GM19452 (cell line): ENCODE results near the gene PLK5.
"Not testable (repeated sequence)": the region's sequence is repeated elsewhere in the genome, so short reads cannot be mapped to it uniquely, and the experiment has no call there.

Experiments
- ATAC-seq: cut with Tn5 transposase; IDR thresholded peaks from one replicate; pipeline ENCODE4 v1.9.1; 2021; ENCODE audit not compliant: unreplicated experiment

The PLK5 gene

GRCh38 chr19:1524972-1525325 is 1.1 kb downstream of the PLK5 start:
- no peak for ATAC-seq

- no peak for ATAC-seq
These were observed 1.5 kb downstream of the PLK5 start for GRCh38 chr19:1525343-1525742.

- no peak for ATAC-seq
These were observed 2.3 kb downstream of the PLK5 start for GRCh38 chr19:1526066-1526778.

- ATAC-seq = no peak
These were observed 3.2 kb downstream of the PLK5 start for GRCh38 chr19:1526979-1527649.

DNA sequence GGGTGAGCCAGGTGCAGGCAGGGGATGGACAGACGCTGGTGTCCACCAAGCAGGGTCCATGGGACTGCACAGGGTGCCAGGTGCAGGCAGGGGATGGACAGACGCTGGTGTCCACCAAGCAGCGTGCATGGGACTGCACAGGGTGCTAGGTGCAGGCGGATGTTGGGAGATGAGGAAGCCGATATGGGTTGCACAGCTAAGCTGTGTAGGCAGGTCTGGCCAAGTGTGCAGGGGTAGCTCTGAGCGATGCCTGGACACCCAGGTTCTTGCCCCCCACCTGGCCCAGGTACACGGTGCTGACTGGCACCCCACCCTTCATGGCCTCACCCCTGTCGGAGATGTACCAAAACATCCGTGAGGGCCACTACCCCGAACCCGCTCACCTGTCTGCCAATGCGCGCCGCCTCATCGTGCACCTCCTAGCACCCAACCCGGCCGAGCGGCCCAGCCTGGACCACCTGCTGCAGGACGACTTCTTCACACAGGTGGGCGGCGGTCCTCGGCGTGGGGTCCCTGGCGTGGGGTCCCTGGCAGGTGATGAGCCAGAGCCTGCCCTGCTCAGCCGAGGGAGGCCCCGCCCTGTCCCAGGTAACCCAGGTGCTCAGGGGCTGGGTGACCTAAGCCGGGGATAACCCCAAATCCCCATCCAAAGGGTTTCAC is 3.9 kb downstream of the PLK5 start:
- no peak for ATAC-seq

DNA sequence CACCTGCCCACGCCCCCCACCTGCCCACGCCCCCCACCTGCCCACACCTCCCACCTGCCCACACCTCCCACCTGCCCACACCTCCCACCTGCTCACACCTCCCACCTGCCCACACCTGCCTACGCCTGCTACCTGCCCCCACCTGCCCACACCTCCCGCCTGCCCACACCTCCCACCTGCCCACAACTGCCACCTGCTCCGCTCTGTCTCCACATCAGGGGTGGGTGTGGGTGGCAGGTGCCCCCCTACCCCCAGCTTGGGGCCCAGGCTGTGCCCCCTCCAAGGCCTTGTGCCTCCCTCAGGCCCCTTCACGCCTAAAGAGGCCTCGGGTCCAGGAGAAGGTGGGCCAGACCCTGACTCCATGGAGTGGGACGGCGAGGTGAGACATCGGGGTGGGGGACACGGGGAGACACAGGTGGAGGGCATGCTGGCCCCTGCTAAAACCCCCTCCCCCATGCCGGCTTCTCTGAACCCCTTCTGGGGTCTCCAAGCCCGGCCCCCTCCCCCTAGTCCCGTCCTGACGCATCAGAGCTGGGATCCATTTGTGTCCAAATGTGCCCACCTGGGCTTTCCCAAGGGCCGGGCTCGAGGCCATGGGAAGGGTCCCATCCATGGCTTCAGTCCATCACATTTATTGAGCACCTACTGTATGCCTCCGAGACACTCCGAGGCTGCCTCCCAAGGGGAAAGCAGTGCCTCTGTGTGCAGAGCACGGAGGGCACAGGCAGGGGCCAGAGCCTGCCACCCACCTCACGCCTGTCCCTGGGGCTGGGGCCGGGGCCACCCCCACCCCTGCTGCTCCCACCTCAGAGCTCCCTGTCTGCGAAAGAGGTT is 4.9 kb downstream of the PLK5 start:
- ATAC-seq = no peak

GRCh38 chr19:1529430-1529816 is 5.5 kb downstream of the PLK5 start:
- ATAC-seq = no peak

DNA sequence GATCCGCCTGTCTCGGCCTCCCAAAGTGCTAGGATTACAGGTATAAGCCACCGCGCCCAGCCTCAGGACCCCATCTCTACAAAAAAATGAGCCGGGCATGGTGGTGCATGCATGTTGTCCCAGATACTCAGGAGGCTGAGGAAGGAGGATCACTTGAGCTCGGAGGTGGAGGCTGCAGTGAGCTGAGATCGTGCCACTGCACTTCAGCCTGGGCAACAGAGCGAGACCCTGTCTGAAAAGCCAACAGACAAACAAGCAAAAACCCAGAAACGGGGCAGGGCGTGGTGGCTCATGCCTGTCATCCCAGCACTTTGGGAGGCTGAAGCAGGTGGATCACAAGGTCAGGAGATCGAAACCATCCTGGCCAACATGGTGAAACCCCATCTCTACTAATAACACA is 7.0 kb downstream of the PLK5 start:
- not testable (repeated sequence) for ATAC-seq

- ATAC-seq = no peak
These were observed 7.7 kb downstream of the PLK5 start for GRCh38 chr19:1531587-1531986.

GRCh38 chr19:1532003-1532402 is 8.1 kb downstream of the PLK5 start:
- ATAC-seq = no peak

DNA sequence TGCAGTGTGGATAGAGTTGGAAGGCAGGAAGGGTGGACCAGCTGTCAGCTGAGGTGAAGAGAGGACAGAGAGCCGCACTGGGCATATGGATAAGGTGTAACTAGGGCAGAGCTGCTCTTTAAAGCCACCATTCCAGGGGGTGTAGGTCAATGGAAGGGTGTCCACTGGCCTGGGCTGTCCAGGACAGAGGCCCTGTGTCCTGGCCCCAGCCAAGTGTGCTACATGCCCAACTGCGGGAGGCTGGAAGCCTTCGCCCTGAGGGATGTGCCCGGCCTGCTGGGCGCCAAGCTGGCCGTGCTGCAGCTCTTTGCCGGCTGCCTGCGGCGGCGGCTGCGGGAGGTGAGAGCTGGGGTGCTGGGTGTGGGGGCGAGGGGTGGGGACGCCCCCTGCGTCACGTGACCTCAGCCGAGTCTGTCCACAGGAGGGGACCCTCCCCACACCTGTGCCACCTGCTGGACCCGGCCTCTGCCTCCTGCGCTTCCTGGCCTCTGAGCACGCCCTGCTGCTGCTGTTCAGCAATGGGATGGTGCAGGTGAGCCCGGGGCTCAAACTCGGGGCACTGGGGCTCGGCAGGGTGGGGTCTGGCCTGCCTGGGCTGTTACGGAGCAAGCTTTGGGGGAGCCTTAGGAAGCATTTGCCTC is 9.8 kb downstream of the PLK5 start:
- ATAC-seq = no peak

GRCh38 chr19:1534972-1535371 is 11.1 kb downstream of the PLK5 start:
- no peak for ATAC-seq

DNA sequence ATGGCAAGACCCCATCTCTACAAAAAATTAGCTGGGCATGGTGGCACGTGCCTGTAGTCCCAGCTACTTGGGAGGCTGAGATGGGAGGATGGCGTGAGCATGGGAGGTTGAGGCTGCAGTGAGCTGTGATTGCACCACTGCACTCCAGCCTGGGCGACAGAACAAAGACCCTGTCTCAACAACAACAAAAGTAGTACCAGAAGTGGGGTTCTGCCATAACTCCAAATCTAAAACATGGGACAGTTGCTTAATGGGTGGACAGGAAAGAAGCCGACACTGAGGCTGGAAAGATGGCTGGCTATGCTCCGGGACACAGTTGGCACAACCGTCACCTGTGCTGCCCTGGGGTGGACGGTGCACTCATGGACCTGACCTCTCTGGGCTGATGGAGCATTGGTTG is 11.8 kb downstream of the PLK5 start:
- not testable (repeated sequence) for ATAC-seq

DNA sequence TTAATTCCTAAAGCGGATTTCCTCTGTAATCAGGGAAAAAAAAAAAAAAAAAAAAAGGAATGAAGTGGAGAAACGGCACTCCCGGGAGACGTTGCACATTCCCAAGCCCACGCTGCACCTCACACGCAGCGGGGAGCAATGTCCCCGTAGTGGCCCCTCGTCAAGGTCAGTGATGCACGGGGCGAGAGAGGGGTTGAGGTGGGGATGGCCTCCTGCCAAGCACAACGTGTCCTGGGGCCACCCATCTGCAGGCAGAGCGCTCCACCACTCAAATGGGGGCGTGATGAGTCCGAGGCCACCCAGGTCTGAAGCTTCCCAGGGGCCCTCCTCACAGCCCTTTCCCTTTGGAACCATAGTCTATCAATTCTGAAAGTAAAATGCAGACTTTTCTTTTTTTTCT is 15.1 kb downstream of the PLK5 start:
- no peak for ATAC-seq

GRCh38 chr19:1539749-1540148 is 15.9 kb downstream of the PLK5 start:
- ATAC-seq = not testable (repeated sequence)

GRCh38 chr19:1540365-1540925 is 16.6 kb downstream of the PLK5 start:
- no peak for ATAC-seq

- no peak for ATAC-seq
These were observed 25.6 kb downstream of the PLK5 start for GRCh38 chr19:1549332-1549945.

GRCh38 chr19:1551068-1552040 is 27.5 kb downstream of the PLK5 start:
- no peak for ATAC-seq

DNA sequence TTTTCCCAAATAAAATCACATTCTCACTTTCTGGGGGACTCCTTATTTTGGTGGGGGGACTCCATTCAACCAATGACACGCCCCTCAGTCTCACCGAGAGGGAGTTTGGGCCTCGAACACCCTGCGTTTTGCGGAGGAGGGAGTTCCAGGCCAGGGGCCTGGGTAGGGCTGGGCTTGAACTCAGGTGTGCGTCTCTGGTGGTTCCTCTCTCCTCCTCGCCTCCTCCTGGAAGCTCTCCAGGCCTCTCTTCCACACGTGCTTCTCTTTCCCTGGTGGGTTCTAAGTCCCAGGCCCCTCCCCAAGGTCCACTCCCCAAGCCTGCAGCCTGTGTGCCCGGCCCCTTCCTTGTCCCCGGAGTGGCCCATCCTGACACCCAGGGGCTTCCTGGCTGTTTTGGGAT is 29.5 kb downstream of the PLK5 start:
- no peak for ATAC-seq
